Astrocyte (in vitro differentiated cells and primary cell): ENCODE measurements around the gene FBXL7. TPM values are rescaled to one million over a fixed set of nuclear protein-coding genes. Genes with fewer than 3 reads are reported as not detected.

Source experiments
- DNase-seq: peaks from one replicate; pipeline ENCODE4 v3.0.0-alpha.2; 2010; ENCODE audit warnings: low read depth
- FAIRE-seq: peaks from 2 replicates; lab custom pipeline; 2011; peaks lifted over from hg19 to GRCh38; lab: Jason Lieb, UNC
- H2AFZ ChIP-seq: 2 replicates; pipeline ENCODE4 v1.6.0; 2012; ENCODE audit warnings: low read depth, low read length, inconsistent platforms
- H3K27ac ChIP-seq: 2 replicates; pipeline ENCODE4 v1.5.1; 2011; ENCODE audit warnings: low read depth, low read length, inconsistent platforms
- H3K27me3 ChIP-seq: 2 replicates; pipeline ENCODE4 v1.6.0; 2011; ENCODE audit warnings: low read length, inconsistent platforms; ENCODE audit not compliant: insufficient read depth
- H3K36me3 ChIP-seq: 2 replicates; pipeline ENCODE4 v1.5.1; 2011; ENCODE audit warnings: low read length, inconsistent platforms; ENCODE audit not compliant: insufficient read depth
- H3K4me1 ChIP-seq: 2 replicates; pipeline ENCODE4 v1.5.1; 2011; ENCODE audit warnings: low read length, inconsistent platforms; ENCODE audit not compliant: insufficient read depth
- H3K4me2 ChIP-seq: 2 replicates; pipeline ENCODE4 v1.6.0; 2012; ENCODE audit warnings: low read length, inconsistent platforms
- H3K4me3 ChIP-seq: 2 replicates; pipeline ENCODE4 v1.5.1; 2011; ENCODE audit warnings: low read depth, mild to moderate bottlenecking, low read length, inconsistent platforms; ENCODE audit not compliant: insufficient read depth
- H3K79me2 ChIP-seq: 2 replicates; pipeline ENCODE4 v1.6.0; 2012; ENCODE audit warnings: mild to moderate bottlenecking, low read length, inconsistent platforms; ENCODE audit not compliant: insufficient read depth
- H3K9ac ChIP-seq: 2 replicates; pipeline ENCODE4 v1.6.0; 2012; ENCODE audit warnings: mild to moderate bottlenecking, low read length, inconsistent platforms
- H3K9me3 ChIP-seq: 2 replicates; pipeline ENCODE4 v1.5.1; 2012; ENCODE audit warnings: low read depth, mild to moderate bottlenecking, low read length, inconsistent platforms; ENCODE audit not compliant: insufficient read depth
- H4K20me1 ChIP-seq: 2 replicates; pipeline ENCODE4 v1.6.0; 2012; ENCODE audit warnings: low read length, inconsistent platforms; ENCODE audit not compliant: insufficient read depth
- H3K27ac Mint-ChIP-seq: one replicate; pipeline ENCODE4 v1.8.0; 2021; ENCODE audit warnings: mild to moderate bottlenecking, mixed read lengths; ENCODE audit not compliant: unreplicated experiment
- H3K27me3 Mint-ChIP-seq: one replicate; pipeline ENCODE4 v1.8.0; 2021; ENCODE audit warnings: low read depth, mixed read lengths; ENCODE audit not compliant: unreplicated experiment
- H3K36me3 Mint-ChIP-seq: one replicate; pipeline ENCODE4 v1.8.0; 2021; ENCODE audit warnings: low read depth, mixed read lengths; ENCODE audit not compliant: unreplicated experiment
- H3K4me1 Mint-ChIP-seq: one replicate; pipeline ENCODE4 v1.8.0; 2021; ENCODE audit warnings: low read depth, mixed read lengths; ENCODE audit not compliant: unreplicated experiment
- H3K4me3 Mint-ChIP-seq: one replicate; pipeline ENCODE4 v1.8.0; 2021; ENCODE audit warnings: mild to moderate bottlenecking, moderate library complexity, mixed read lengths; ENCODE audit not compliant: unreplicated experiment
- H3K9me3 Mint-ChIP-seq: one replicate; pipeline ENCODE4 v1.8.0; 2021; ENCODE audit warnings: mild to moderate bottlenecking, mixed read lengths; ENCODE audit not compliant: unreplicated experiment
- EZH2 ChIP-seq: IDR thresholded peaks from 2 replicates; pipeline ENCODE4 v1.6.1; 2012; ENCODE audit warnings: mild to moderate bottlenecking, low read length, inconsistent platforms; ENCODE audit not compliant: insufficient read depth
- total RNA-seq: library from RNA; stranded (reverse); gene quantifications from 2 replicates; pipeline ENCODE4 v1.2.1, GENCODE V29; 2021
- TF ChIP-seq, protein P1 (sequence below): IDR thresholded peaks from 2 replicates; pipeline ENCODE4 v1.5.1; 2011; ENCODE audit warnings: low read depth, mild to moderate bottlenecking, inconsistent platforms, low read length, moderate library complexity; ENCODE audit not compliant: insufficient read depth

FBXL7 gene
- total RNA-seq, 1 donor from 2014 or later = 21.0 TPM

DNA sequence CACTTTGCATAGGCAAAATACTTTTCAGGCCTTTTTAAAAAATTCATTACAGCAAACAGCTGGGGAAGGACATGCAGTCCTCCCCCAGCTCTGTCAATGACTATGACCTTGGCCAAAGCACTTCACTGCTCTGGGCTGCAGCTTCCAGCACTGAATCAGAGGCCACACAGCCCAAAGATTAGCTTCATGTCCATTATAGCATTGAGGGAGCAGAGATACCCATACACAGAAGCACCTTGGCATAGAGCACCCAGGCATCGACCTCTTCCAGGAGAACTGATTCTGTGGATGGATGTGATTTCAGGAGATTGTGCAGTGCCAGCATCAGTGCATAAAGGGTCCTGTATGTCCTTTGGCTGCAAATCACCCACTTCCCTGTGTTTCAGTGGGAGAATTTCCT is 437.7 kb downstream of the FBXL7 start:
- Histone ChIP-seq H3K27me3 (no peaks in the 10 kb centered on the region), H3K9me3 (no peaks in the 10 kb centered on the region), H3K79me2 (no peaks in the 10 kb centered on the region), H3K4me2 (no peak overlapping the region), H3K4me1 (peaks cover 22% of the 10 kb centered on the region), H3K36me3 (no peaks in the 10 kb centered on the region), H3K9ac (no peak overlapping the region), H4K20me1 (no peaks in the 10 kb centered on the region), H3K4me3 (no peak overlapping the region), H2AFZ (no peak overlapping the region), H3K27ac (no peak overlapping the region)
- Mint-ChIP-seq H3K4me3 (no peak overlapping the region), H3K27ac (no peak overlapping the region), H3K9me3 (no peaks in the 10 kb centered on the region), H3K36me3 (peaks cover 40% of the 10 kb centered on the region), H3K4me1 (peaks cover 15% of the 10 kb centered on the region), H3K27me3 (no peaks in the 10 kb centered on the region)
- FAIRE-seq = no peak
- no peak for DNase-seq
- TF ChIP-seq, protein P1, sequence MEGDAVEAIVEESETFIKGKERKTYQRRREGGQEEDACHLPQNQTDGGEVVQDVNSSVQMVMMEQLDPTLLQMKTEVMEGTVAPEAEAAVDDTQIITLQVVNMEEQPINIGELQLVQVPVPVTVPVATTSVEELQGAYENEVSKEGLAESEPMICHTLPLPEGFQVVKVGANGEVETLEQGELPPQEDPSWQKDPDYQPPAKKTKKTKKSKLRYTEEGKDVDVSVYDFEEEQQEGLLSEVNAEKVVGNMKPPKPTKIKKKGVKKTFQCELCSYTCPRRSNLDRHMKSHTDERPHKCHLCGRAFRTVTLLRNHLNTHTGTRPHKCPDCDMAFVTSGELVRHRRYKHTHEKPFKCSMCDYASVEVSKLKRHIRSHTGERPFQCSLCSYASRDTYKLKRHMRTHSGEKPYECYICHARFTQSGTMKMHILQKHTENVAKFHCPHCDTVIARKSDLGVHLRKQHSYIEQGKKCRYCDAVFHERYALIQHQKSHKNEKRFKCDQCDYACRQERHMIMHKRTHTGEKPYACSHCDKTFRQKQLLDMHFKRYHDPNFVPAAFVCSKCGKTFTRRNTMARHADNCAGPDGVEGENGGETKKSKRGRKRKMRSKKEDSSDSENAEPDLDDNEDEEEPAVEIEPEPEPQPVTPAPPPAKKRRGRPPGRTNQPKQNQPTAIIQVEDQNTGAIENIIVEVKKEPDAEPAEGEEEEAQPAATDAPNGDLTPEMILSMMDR = no peak
- TF ChIP-seq EZH2 = no peak

- H3K4me2 ChIP-seq = peak overlapping the region; percentile 12
- TF ChIP-seq EZH2 = no peak
- TF ChIP-seq, protein P1 = no peak
- H3K27me3 ChIP-seq = no peaks in the 10 kb centered on the region
- Mint-ChIP-seq H3K27me3 (no peaks in the 10 kb centered on the region), H3K27ac (no peak overlapping the region), H3K4me3 (no peak overlapping the region), H3K4me1 (peaks cover 14% of the 10 kb centered on the region), H3K9me3 (no peaks in the 10 kb centered on the region), H3K36me3 (peaks cover 43% of the 10 kb centered on the region)
- H3K79me2 ChIP-seq = no peaks in the 10 kb centered on the region
- no peak overlapping the region for H2AFZ ChIP-seq
- no peaks in the 10 kb centered on the region for H3K36me3 ChIP-seq
- DNase-seq (no peak), FAIRE-seq (no peak)
- H4K20me1 ChIP-seq = no peaks in the 10 kb centered on the region
- peaks cover 22% of the 10 kb centered on the region for H3K4me1 ChIP-seq
- H3K9ac ChIP-seq = no peak overlapping the region
- peak overlapping the region; percentile 10 for H3K27ac ChIP-seq
- no peaks in the 10 kb centered on the region for H3K9me3 ChIP-seq
- no peak overlapping the region for H3K4me3 ChIP-seq
These were observed 438.2 kb downstream of the FBXL7 start for GRCh38 chr5:15938186-15938585.

DNA sequence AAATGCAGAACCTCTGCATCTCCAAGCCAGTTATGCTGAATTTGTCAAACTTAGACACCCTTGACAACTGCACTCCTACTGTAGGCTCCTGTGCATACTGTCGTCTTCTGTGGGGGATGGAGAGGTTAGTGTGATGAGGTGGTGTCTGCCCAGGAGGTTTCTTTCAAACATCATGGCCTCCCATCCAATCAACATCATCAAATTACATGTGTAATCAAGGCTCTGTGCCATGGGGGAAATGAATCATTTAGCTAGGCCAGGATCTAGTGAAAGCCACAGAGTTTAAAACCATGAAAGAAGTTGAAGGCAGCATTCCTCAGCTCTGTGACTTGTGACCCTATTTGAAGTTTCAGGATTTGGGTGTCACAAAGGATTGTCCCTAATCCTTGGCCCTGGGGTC is 439.0 kb downstream of the FBXL7 start:
- Mint-ChIP-seq H3K4me1 (peaks cover 9% of the 10 kb centered on the region), H3K27me3 (no peaks in the 10 kb centered on the region), H3K36me3 (peaks cover 43% of the 10 kb centered on the region), H3K27ac (no peak overlapping the region), H3K4me3 (no peak overlapping the region), H3K9me3 (no peaks in the 10 kb centered on the region)
- Histone ChIP-seq H3K4me1 (peaks cover 17% of the 10 kb centered on the region), H3K9ac (peak overlapping the region; percentile 14), H3K27ac (peak overlapping the region; percentile 63), H3K4me2 (peak overlapping the region; percentile 12), H3K4me3 (no peak overlapping the region), H4K20me1 (no peaks in the 10 kb centered on the region), H3K36me3 (no peaks in the 10 kb centered on the region), H3K79me2 (no peaks in the 10 kb centered on the region), H2AFZ (peak overlapping the region; percentile 49), H3K9me3 (no peaks in the 10 kb centered on the region), H3K27me3 (no peaks in the 10 kb centered on the region)
- DNase-seq (peak; percentile 95), FAIRE-seq (peak; percentile 87)
- no peak for TF ChIP-seq EZH2
- TF ChIP-seq, protein P1 = no peak
